GM23338 (cell line): Measurements from ENCODE around the gene DRC3. TPM values are rescaled to one million over a fixed set of nuclear protein-coding genes. Genes with fewer than 3 reads are reported as not detected.

Source experiments
- ATAC-seq: fragments of 200-7000 bp; cut with Tn5 transposase; 3 replicates; pipeline ENCODE4 v1.9.1; 2020
- DNase-seq: peaks from one replicate; pipeline ENCODE4 v3.0.0-alpha.2; 2015; ENCODE audit warnings: low spot score
- H2AFZ ChIP-seq: fragments of 200-600 bp; sonication (generic); 2 replicates; pipeline ENCODE4 v1.8.0; 2016; ENCODE audit warnings: antibody characterized with exemption, mild to moderate bottlenecking, moderate library complexity
- H3F3A ChIP-seq: fragments of 200-600 bp; sonication (generic); replicated peaks from 2 replicates; pipeline ENCODE4 v1.8.0; 2017; ENCODE audit warnings: antibody characterized with exemption, mixed run types, low read depth
- H3K27ac ChIP-seq: fragments of 200-600 bp; sonication (generic); 2 replicates; pipeline ENCODE4 v1.6.1; 2016; ENCODE audit warnings: low read depth
- H3K27me3 ChIP-seq: fragments of 200-600 bp; sonication (generic); 2 replicates; pipeline ENCODE4 v1.8.0; 2016; ENCODE audit warnings: mild to moderate bottlenecking, mixed run types, moderate library complexity; ENCODE audit not compliant: insufficient read depth
- H3K36me3 ChIP-seq: fragments of 200-600 bp; sonication (generic); 2 replicates; pipeline ENCODE4 v1.8.0; 2016; ENCODE audit warnings: mild to moderate bottlenecking; ENCODE audit not compliant: insufficient read depth
- H3K4me1 ChIP-seq: fragments of 200-600 bp; sonication (generic); 2 replicates; pipeline ENCODE4 v1.8.0; 2016; ENCODE audit warnings: mild to moderate bottlenecking, moderate library complexity; ENCODE audit not compliant: insufficient read depth
- H3K4me2 ChIP-seq: fragments of 200-600 bp; sonication (generic); 2 replicates; pipeline ENCODE4 v1.7.1; 2017; ENCODE audit warnings: mixed run types
- H3K4me3 ChIP-seq: fragments of 200-600 bp; sonication (generic); 2 replicates; pipeline ENCODE4 v1.6.1; 2016; ENCODE audit warnings: mixed run types
- H3K79me2 ChIP-seq: fragments of 200-600 bp; sonication (generic); replicated peaks from 2 replicates; pipeline ENCODE4 v1.8.0; 2017; ENCODE audit warnings: mild to moderate bottlenecking; ENCODE audit not compliant: insufficient read depth
- H3K9me2 ChIP-seq: fragments of 200-600 bp; sonication (generic); 2 replicates; pipeline ENCODE4 v1.8.0; 2017; ENCODE audit not compliant: insufficient read depth
- H4K20me1 ChIP-seq: fragments of 200-600 bp; sonication (generic); replicated peaks from 2 replicates; pipeline ENCODE4 v1.8.0; 2017; ENCODE audit warnings: mild to moderate bottlenecking; ENCODE audit not compliant: insufficient read depth
- H3K27ac Mint-ChIP-seq: 2 replicates; pipeline ENCODE4 v1.8.0; 2020; ENCODE audit warnings: inconsistent platforms, mild to moderate bottlenecking, moderate library complexity, mixed read lengths
- H3K27me3 Mint-ChIP-seq: 3 replicates; pipeline ENCODE4 v1.8.0; 2022; ENCODE audit warnings: low read depth, mild to moderate bottlenecking, moderate library complexity, mixed read lengths, inconsistent platforms; ENCODE audit not compliant: insufficient read depth, poor library complexity
- H3K36me3 Mint-ChIP-seq: 3 replicates; pipeline ENCODE4 v1.8.0; 2021; ENCODE audit warnings: low read depth, mild to moderate bottlenecking, inconsistent platforms, moderate library complexity, mixed read lengths
- H3K4me1 Mint-ChIP-seq: 3 replicates; pipeline ENCODE4 v1.8.0; 2020; ENCODE audit warnings: mild to moderate bottlenecking, inconsistent platforms, mixed read lengths
- H3K4me3 Mint-ChIP-seq: 3 replicates; pipeline ENCODE4 v1.8.0; 2021; ENCODE audit warnings: moderate library complexity, mild to moderate bottlenecking, inconsistent platforms, mixed read lengths
- H3K9me3 Mint-ChIP-seq: 3 replicates; pipeline ENCODE4 v1.8.0; 2020; ENCODE audit warnings: moderate library complexity, mild to moderate bottlenecking, inconsistent platforms, mixed read lengths
- CREB1 ChIP-seq: fragments of 250-450 bp; sonication (Bioruptor Pico); IDR thresholded peaks from 2 replicates; pipeline ENCODE4 v1.5.0; 2020; ENCODE audit warnings: low read depth, mild to moderate bottlenecking, moderate library complexity
- EZH2phosphoT487 ChIP-seq: fragments of 200-600 bp; sonication (generic); IDR thresholded peaks from one replicate; pipeline ENCODE4 v1.8.1; 2018; ENCODE audit warnings: antibody characterized with exemption; ENCODE audit not compliant: unreplicated experiment
- POLR2AphosphoS5 ChIP-seq: IDR thresholded peaks from 2 replicates; pipeline ENCODE4 v1.6.1; 2016; ENCODE audit warnings: antibody characterized with exemption, low read depth
- REST ChIP-seq: IDR thresholded peaks from one replicate; pipeline ENCODE4 v1.6.1; 2018; ENCODE audit warnings: antibody characterized with exemption; ENCODE audit not compliant: unreplicated experiment
- STAT1 ChIP-seq: IDR thresholded peaks from one replicate; pipeline ENCODE4 v1.6.1; 2016; ENCODE audit warnings: antibody characterized with exemption; ENCODE audit not compliant: unreplicated experiment
- ZNF462 ChIP-seq: fragments of 250-450 bp; sonication (Bioruptor Pico); IDR thresholded peaks from 2 replicates; pipeline ENCODE4 v1.5.0; 2020; ENCODE audit warnings: mild to moderate bottlenecking, moderate library complexity
- polyA plus RNA-seq: library from polyadenylated mRNA; unstranded; fragments of >200 nt; fragmentation: Nextera tagmentation; extraction: Ambion mirVana; gene quantifications from 2 replicates; pipeline ENCODE4 v1.2.1, GENCODE V29; 2016
- total RNA-seq: library from RNA; depleted of rRNA; stranded (reverse); fragments of >200 nt; shearing (Covaris generic); gene quantifications from 2 replicates; pipeline ENCODE4 v1.2.3, GENCODE V29; 2014

DRC3 gene
- total and polyA plus RNA-seq, 2 experiments from 2014 or later, result 1.1 TPM; not detected in 1

- TF ChIP-seq ZNF462 (CRISPR knock-in tag), result no peak
These were observed 36.0 kb downstream of the DRC3 start (continued) for GRCh38 chr17:18008496-18009268.

GRCh38 chr17:18009609-18010420, 37.2 kb downstream of the DRC3 start:
- H3K27ac Mint-ChIP-seq, result no peak overlapping the region
- Histone ChIP-seq H3F3A (no peaks in the 10 kb centered on the region), H2AFZ (no peak overlapping the region), H3K9me2 (no peaks in the 10 kb centered on the region), H3K4me1 (no peaks in the 10 kb centered on the region), H4K20me1 (peaks cover 5% of the 10 kb centered on the region; the same call in 1 of the 2 replicates), H3K4me2 (no peak overlapping the region), H3K27ac (no peak overlapping the region), H3K79me2 (no peaks in the 10 kb centered on the region), H3K4me3 (no peak overlapping the region), H3K36me3 (no peaks in the 10 kb centered on the region), H3K27me3 (no peaks in the 10 kb centered on the region)
- peaks cover 12% of the 10 kb centered on the region for H3K27me3 Mint-ChIP-seq
- no peaks in the 10 kb centered on the region for H3K36me3 Mint-ChIP-seq
- peaks cover 8% of the 10 kb centered on the region; the same call in 2 of the 3 replicates for H3K4me1 Mint-ChIP-seq
- H3K9me3 Mint-ChIP-seq, result peaks cover 3% of the 10 kb centered on the region; the same call in 1 of the 3 replicates
- ATAC-seq, result no peak
- DNase-seq, result no peak
- H3K4me3 Mint-ChIP-seq, result no peak overlapping the region
- TF ChIP-seq CREB1 (CRISPR knock-in tag) (no peak), REST (no peak), STAT1 (no peak), EZH2phosphoT487 (no peak), POLR2AphosphoS5 (no peak)
